A673 (cell line): Measurements from ENCODE around the gene TTC22. TPM values are rescaled to one million over a fixed set of nuclear protein-coding genes. Genes with fewer than 3 reads are reported as not detected.

Experiments used
- BruUV-seq: library from RNA; stranded (reverse); fragments of 400-500 nt; replicated peaks from 2 replicates; lab custom pipeline; 2021; lab: Mats Ljungman, UMichigan
- CTCF ChIA-PET: fragments of 300-600 bp; sonication (Branson Sonifier 250); formaldehyde crosslinking; loops from one replicate; lab custom pipeline; 2022; ENCODE audit warnings: antibody characterized with exemption; lab: Charles Lee
- POLR2A ChIA-PET: fragments of 300-600 bp; sonication (Branson Sonifier 250); formaldehyde crosslinking; loops from one replicate; lab custom pipeline; 2022; ENCODE audit warnings: antibody characterized with exemption; ENCODE audit not compliant: low non-redundant PET; lab: Charles Lee
- DNase-seq: peaks from one replicate; pipeline ENCODE4 v3.0.0-alpha.2; 2015; ENCODE audit warnings: low spot score
- H3K27ac ChIP-seq: fragments of 200-600 bp; sonication (generic); 2 replicates; pipeline ENCODE4 v1.5.1; 2016; ENCODE audit warnings: mixed run types, low read depth, mild to moderate bottlenecking, mixed read lengths, antibody characterized with exemption, low read length; ENCODE audit not compliant: poor library complexity, severe bottlenecking
- H3K27me3 ChIP-seq: fragments of 200-600 bp; sonication (generic); replicated peaks from 2 replicates; pipeline ENCODE4 v1.6.1; 2017; ENCODE audit warnings: mixed run types, low read depth, mild to moderate bottlenecking, mixed read lengths, antibody characterized with exemption, low read length; ENCODE audit not compliant: insufficient read depth, poor library complexity
- H3K36me3 ChIP-seq: fragments of 200-600 bp; sonication (generic); 2 replicates; pipeline ENCODE4 v1.6.1; 2016; ENCODE audit warnings: mixed run types, mild to moderate bottlenecking, mixed read lengths, antibody characterized with exemption, low read length; ENCODE audit not compliant: insufficient read depth, poor library complexity, severe bottlenecking
- H3K4me1 ChIP-seq: fragments of 200-600 bp; sonication (generic); 2 replicates; pipeline ENCODE4 v1.6.1; 2017; ENCODE audit warnings: mixed run types, mild to moderate bottlenecking, mixed read lengths, antibody characterized with exemption, low read length; ENCODE audit not compliant: insufficient read depth, poor library complexity, severe bottlenecking
- H3K4me3 ChIP-seq: fragments of 200-600 bp; sonication (generic); 2 replicates; pipeline ENCODE4 v1.5.1; 2016; ENCODE audit warnings: low read depth, mixed run types, mild to moderate bottlenecking, mixed read lengths, low read length; ENCODE audit not compliant: poor library complexity, severe bottlenecking
- H3K9me3 ChIP-seq: fragments of 200-600 bp; sonication (generic); 2 replicates; pipeline ENCODE4 v1.6.1; 2016; ENCODE audit warnings: mixed run types, low read depth, mild to moderate bottlenecking, mixed read lengths, antibody characterized with exemption, low read length; ENCODE audit not compliant: poor library complexity, severe bottlenecking
- EZH2 ChIP-seq: fragments of 200-600 bp; sonication (generic); IDR thresholded peaks from 2 replicates; pipeline ENCODE4 v1.6.1; 2017; ENCODE audit warnings: borderline replicate concordance, low read depth, mild to moderate bottlenecking, mixed read lengths, antibody characterized with exemption, low read length; ENCODE audit not compliant: poor library complexity, severe bottlenecking
- intact Hi-C: fragments of 100-400 bp; cut with micrococcal nuclease; formaldehyde crosslinking; loops from one replicate; pipeline ENCODE4 v1.10.0; 2022; ENCODE audit not compliant: unreplicated experiment
- total RNA-seq: library from RNA; stranded (reverse); gene quantifications from 2 replicates; pipeline ENCODE4 v1.2.3, GENCODE V29; 2021
- TF ChIP-seq, protein P1 (sequence below): fragments of 300-800, 200-600 bp; sonication (generic); conservative IDR thresholded peaks from 2 replicates; pipeline ENCODE4 v1.5.1; 2017; ENCODE audit warnings: low read depth, mild to moderate bottlenecking, antibody characterized with exemption, low read length, moderate library complexity, mixed read lengths

Gene TTC22
- total RNA-seq, 1 experiment from 2014 or later: not detected

DNA sequence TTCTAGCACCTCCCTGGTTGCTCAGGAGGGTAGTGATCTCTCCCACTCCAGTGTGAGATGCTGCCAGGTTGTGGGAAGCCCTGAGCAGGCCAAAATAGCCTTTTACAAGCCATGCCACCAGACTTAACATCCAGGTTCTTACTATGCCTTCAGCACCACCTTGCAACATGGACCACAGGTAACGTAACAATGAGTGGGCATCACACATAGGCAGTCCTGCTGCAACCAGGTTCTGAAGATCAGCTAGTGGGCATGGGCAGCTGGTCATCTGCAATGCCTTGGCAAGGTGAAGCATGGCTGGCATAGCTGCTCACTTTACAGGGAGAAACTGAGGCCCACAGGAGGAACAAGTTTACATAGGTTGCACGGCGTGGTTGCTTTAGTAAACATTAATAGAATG is 45.2 kb upstream of the TTC22 start:
- no peak overlapping the region for H3K27ac ChIP-seq
- CTCF ChIA-PET: no interaction called here
- POLR2A ChIA-PET: no interaction called here

DNA sequence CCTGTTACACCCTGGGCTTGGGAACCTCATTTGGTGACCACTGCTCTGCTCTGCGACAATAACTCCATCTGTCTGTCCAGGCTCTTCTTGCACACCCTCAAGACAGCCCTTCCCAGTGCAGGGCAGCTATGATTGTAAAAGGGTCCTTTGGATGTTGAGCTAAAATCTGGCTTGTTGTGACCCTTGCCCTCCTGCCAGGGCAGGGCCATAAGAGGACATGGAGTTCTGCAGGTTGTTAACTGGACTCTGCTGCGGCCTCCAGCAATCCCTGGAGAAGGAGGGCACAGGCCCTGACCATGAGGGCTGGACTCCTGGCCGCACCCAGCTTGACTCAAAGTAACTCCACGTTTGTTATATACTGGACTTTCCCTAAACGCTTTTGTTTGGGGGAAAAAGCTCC is 44.6 kb upstream of the TTC22 start:
- Histone ChIP-seq H3K9me3 (no peaks in the 10 kb centered on the region), H3K27ac (no peak overlapping the region), H3K36me3 (peaks cover 35% of the 10 kb centered on the region), H3K27me3 (no peaks in the 10 kb centered on the region), H3K4me1 (no peaks in the 10 kb centered on the region), H3K4me3 (no peak overlapping the region)
- DNase-seq: no peak
- BruUV-seq: no TSS peak
- CTCF ChIA-PET: no interaction called here
- POLR2A ChIA-PET: no interaction called here
- intact Hi-C loops: no loop called here
- no peak for TF ChIP-seq EZH2
- TF ChIP-seq, protein P1, sequence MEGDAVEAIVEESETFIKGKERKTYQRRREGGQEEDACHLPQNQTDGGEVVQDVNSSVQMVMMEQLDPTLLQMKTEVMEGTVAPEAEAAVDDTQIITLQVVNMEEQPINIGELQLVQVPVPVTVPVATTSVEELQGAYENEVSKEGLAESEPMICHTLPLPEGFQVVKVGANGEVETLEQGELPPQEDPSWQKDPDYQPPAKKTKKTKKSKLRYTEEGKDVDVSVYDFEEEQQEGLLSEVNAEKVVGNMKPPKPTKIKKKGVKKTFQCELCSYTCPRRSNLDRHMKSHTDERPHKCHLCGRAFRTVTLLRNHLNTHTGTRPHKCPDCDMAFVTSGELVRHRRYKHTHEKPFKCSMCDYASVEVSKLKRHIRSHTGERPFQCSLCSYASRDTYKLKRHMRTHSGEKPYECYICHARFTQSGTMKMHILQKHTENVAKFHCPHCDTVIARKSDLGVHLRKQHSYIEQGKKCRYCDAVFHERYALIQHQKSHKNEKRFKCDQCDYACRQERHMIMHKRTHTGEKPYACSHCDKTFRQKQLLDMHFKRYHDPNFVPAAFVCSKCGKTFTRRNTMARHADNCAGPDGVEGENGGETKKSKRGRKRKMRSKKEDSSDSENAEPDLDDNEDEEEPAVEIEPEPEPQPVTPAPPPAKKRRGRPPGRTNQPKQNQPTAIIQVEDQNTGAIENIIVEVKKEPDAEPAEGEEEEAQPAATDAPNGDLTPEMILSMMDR: no peak

More for the DNA sequence above, 45.2 kb upstream of the TTC22 start:
- BruUV-seq: no TSS peak
- Histone ChIP-seq H3K4me3 (no peak overlapping the region), H3K36me3 (peaks cover 40% of the 10 kb centered on the region), H3K27me3 (no peaks in the 10 kb centered on the region), H3K4me1 (no peaks in the 10 kb centered on the region), H3K9me3 (no peaks in the 10 kb centered on the region)
- intact Hi-C loops: no loop called here
- TF ChIP-seq, protein P1: no peak
- no peak for TF ChIP-seq EZH2
- DNase-seq: no peak

DNA sequence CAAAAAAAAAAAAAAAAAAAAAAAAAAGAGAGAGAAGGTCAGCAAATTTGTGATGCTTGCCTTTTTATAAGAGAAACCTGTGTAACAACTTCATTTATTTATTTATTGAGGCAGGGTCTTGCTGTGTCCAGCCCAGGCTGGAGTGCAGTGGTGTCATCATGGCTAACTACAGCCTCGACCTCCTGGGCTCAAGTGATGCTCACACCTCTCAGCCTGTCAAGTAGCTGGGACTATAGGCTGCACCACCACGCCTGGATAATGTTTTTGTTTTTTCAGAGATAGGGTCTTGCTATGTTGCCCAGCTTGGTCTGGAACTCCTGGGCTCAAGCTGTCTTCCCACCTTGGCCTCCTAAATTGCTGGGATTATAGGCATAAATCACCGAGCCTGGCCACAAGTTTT is 43.4 kb upstream of the TTC22 start:
- peaks cover 22% of the 10 kb centered on the region for H3K36me3 ChIP-seq
- no peaks in the 10 kb centered on the region for H3K27me3 ChIP-seq
- TF ChIP-seq EZH2: no peak
- TF ChIP-seq, protein P1: no peak
- intact Hi-C loops: no loop called here
- no peaks in the 10 kb centered on the region for H3K9me3 ChIP-seq
- BruUV-seq: no TSS peak
- no peak for DNase-seq
- ChIA-PET CTCF (no interaction called here), POLR2A (interaction anchor here (0.7 kb wide), 1 partner anchor 67 kb away, joined by 5 read pairs; no protein-coding TSS in a partner anchor)
- no peak overlapping the region for H3K27ac ChIP-seq
- no peak overlapping the region for H3K4me3 ChIP-seq
- no peaks in the 10 kb centered on the region for H3K4me1 ChIP-seq
